ENCODE measurements around the gene KRTAP9-2. TPM values are rescaled to one million over a fixed set of nuclear protein-coding genes. Genes with fewer than 3 reads are reported as not detected.
A peak's percentile ranks its signal among the peaks of the same experiment; 100 is the strongest.
"Not testable (repeated sequence)": the region's sequence is repeated elsewhere in the genome, so short reads cannot be mapped to it uniquely, and the experiment has no call there.

KRTAP9-2 gene
- not detected in 2 replicates for total RNA-seq (ENCODE audit: low replicate concordance)

GRCh38 chr17:41226598-41227095 lies at the start of gene KRTAP9-2:
KRTAP9-2 (plus strand) TSS chr17:41226648; CDS start chr17:41226655, 7 bp downstream.
- DNase-seq (ENCODE audit: low read depth) = not testable (repeated sequence)

GRCh38 chr17:41176744-41177387 lies 49.6 kb upstream of the KRTAP9-2 start:
- no peak for DNase-seq (ENCODE audit: low read depth)
- no peak overlapping the region for H3K4me3 ChIP-seq (ENCODE audit: low read depth, low read length)
- TF ChIP-seq CTCF (IDR thresholded peaks at IDR 0.05; ENCODE audit: insufficient read depth, low read length) = no peak

More at GRCh38 chr17:41226598-41227095, at the start of gene KRTAP9-2:
- not testable (repeated sequence) for H3K4me3 ChIP-seq (ENCODE audit: low read depth, low read length)

- TF ChIP-seq CTCF (IDR thresholded peaks at IDR 0.05; ENCODE audit: insufficient read depth, low read length) = no peak
- no peak for DNase-seq (ENCODE audit: low read depth)
- H3K4me3 ChIP-seq (ENCODE audit: low read depth, low read length) = no peak within 1 kb of the TSS
Measured at GRCh38 chr17:41177727-41178271, 48.6 kb upstream of the KRTAP9-2 start, which contains the start of gene KRTAP4-2. KRTAP4-2 (minus strand) TSS chr17:41178221; CDS start chr17:41178164, 57 bp downstream.

- DNase-seq (ENCODE audit: low read depth) = peak; percentile 22
- H3K4me3 ChIP-seq (ENCODE audit: low read depth, low read length) = no peak overlapping the region
- no peak for TF ChIP-seq CTCF (IDR thresholded peaks at IDR 0.05; ENCODE audit: insufficient read depth, low read length)
Measured at GRCh38 chr17:41178341-41178740, 48.1 kb upstream of the KRTAP9-2 start.

GRCh38 chr17:41178843-41179616 lies 47.4 kb upstream of the KRTAP9-2 start:
- peak; percentile 56 for DNase-seq (ENCODE audit: low read depth)
- TF ChIP-seq CTCF (IDR thresholded peaks at IDR 0.05; ENCODE audit: insufficient read depth, low read length) = peak; percentile 22
- no peak overlapping the region for H3K4me3 ChIP-seq (ENCODE audit: low read depth, low read length)

GRCh38 chr17:41184480-41184961 lies 41.9 kb upstream of the KRTAP9-2 start, which contains the start of gene KRTAP4-1:
KRTAP4-1 (minus strand) TSS chr17:41184911; CDS start chr17:41184854, 57 bp downstream.
- TF ChIP-seq CTCF (IDR thresholded peaks at IDR 0.05; ENCODE audit: insufficient read depth, low read length) = no peak
- DNase-seq (ENCODE audit: low read depth) = no peak
- no peak within 1 kb of the TSS for H3K4me3 ChIP-seq (ENCODE audit: low read depth, low read length)

- no peak overlapping the region for H3K4me3 ChIP-seq (ENCODE audit: low read depth, low read length)
- TF ChIP-seq CTCF (IDR thresholded peaks at IDR 0.05; ENCODE audit: insufficient read depth, low read length) = no peak
- DNase-seq (ENCODE audit: low read depth) = no peak
Measured at GRCh38 chr17:41185001-41185400, 41.4 kb upstream of the KRTAP9-2 start.

All from fibroblast of the aortic adventitia (primary cell).